CD1c-positive myeloid dendritic cell (primary cell): ENCODE results near the gene LYVE1.

Experiments
- DNase-seq: peaks from one replicate; pipeline ENCODE4 v3.0.0-alpha.2; 2016; ENCODE audit errors: extremely low spot score

The LYVE1 gene

DNA sequence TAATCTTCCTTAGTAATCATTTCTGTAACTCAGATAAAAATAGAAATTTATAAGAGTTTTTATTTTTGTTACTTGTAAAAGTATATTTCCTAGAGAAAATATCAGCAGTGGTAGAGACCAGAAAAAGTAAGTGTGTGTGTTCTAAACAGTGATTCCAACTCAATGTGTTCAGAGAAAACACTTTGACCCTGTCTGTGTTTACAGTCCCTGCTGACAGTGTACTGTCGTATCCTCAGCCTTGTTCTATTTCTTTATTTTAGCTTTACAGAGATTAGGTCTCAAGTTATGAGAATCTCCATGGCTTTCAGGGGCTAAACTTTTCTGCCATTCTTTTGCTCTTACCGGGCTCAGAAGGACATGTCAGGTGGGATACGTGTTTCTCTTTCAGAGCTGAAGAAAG lies 10.2 kb downstream of the LYVE1 start:
- DNase-seq = no peak

DNA sequence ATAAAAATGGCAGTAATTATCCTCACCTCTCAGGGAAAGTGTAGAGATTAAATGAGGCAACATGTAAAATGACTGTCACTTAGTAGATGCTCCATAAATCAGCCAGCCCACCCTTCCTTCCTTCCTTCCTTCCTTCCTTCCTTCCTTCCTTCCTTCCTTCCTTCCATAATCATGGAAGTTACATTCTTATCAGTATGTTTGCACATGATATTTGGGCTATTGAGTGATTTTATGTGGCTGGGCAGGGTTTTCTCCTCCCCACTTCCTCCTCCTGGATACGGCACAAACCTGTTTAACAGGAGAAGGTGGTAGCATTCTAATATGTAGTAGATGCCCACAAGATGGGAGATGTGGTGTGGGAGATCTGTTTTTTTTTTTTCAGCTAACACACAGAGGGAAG lies 11.9 kb downstream of the LYVE1 start:
- no peak for DNase-seq

DNA sequence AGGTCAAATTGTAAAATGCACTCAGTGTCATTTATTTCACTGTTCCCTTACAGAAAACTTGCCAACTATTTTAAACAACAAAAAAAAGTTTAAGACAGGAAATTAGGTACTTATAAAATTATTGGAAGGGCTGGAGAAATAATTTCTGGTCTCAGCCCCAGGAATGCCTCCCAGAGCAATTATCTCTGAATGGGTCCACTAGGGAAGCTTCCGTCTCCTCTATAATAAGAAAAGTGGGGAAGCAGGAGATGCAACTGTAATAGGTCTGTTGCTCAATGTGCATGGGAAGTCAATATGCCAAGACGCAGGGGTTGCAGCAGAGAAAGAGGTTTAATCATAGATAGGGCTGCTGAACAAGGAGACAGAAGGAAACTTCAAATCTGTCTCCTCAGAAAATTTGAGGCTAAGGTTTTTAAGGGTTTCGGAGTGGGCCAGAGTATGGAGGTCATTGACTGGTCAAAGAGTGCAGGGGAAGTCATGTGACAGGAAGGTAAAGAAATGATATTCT lies 16.6 kb downstream of the LYVE1 start:
- no peak for DNase-seq

DNA sequence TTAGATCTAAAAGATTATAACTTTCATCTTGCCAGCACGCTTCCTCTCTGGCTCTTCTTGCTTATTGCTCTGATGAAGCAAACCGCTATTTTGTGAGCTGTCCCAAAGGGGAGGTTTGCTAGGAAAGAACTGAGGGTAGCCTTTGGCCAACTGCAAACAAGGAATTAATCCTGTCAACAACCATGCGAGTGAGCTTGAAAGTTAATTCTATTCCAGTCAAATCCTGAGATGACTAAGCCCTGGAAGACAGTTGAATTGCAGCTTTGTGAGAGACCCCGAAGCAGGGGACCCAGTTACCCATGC lies 17.2 kb downstream of the LYVE1 start:
- DNase-seq = no peak

DNA sequence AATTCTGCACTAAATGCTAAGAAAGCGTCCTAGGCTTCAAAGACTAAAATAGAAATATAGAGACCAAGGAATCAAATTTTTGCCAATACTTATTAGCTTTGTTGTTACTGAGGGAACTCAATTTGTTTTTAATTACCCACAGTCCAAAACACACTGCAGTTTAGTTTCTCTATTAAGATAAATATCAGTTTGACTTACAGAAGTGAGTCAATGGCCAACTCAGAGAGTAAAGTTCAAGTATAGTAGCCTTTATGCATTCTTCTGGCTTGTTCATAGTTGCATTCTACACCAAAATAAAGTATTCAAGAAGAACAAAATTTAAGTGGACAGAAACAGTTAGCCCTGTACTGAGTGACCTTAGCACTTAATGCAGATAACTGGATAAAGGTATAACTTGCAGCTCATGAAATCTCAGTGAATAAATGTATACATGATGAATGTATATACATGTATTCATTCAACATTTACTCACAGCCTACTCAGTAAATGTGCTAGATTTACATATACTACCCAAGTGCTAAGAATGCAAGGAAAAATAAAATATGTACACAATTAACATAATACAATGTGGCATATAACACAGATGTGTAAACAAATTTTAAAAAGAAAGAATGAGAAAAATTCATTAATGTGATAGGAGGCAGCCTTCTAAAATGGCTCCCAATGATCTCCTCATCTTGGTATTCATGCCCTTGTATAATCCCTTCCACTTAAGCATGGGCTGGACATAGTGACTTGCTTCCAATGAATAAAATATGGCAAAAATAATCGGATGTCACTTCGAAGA lies 17.8 kb downstream of the LYVE1 start:
- no peak for DNase-seq

DNA sequence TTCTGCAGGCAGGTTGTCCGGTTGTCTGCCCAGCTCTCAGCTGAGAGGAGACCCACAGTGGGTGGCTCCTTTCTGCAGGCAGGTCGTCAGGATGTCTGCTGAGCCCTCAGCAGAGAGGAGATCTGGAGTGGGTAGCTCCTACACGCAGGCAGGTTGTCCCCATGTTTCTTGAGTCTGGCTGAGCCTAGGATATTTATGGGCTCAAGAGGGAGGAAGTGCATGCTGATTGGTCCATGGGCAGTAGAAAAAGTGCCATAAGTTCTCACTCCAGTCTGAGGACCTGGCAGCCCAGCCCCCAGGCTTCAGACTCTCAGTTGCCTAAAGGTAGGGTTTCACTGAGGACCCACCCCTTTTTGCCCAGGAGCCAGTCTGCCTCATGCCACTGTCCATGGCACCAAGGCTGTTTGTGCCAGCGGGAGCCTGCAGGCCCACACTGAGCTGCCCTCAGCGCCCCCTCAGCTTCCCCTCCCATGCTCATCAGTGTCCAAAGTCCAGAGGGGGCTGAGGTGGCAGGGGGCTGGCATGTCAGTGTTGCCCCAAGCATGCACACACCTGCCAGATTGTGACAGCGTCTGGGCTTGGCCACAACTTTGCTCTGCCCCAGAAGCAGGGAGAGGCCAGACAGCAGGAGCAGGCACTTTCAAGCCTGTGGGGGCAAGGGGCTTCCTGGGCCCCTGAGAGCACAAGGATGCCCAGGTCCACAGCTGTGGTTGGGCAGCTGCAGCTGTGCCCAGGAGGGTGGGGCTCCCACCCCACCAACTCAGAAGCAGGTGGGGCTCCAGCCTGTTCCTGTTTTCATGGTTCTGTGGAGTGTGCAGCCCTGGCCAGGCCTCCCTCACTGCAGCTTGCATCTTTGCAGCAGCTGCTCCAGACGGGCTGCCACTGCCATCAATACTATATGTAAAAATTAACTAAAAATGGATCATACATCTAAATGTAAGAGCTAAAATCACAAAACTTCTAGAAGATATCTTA lies 23.7 kb downstream of the LYVE1 start:
- DNase-seq = no peak

DNA sequence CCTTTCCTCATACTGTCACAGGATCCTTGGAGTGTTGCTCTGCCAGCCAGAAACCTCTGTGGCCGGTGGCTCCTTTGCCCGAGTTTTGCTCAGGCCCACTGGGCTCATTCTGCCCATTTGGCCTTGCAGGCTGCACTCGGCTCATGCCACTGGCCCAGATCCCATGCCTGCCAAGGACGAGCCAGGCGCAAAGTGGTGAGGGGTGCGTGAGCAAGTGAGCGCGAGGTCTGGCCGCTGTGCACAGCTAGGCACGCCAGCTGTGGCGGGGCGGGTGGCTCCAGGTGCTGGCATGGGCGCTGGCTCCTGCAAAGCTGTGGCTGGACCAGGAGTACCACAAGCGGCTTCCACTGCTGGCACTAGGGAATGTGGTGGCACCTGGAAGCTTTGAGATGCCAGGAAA lies 24.7 kb downstream of the LYVE1 start:
- DNase-seq = no peak

DNA sequence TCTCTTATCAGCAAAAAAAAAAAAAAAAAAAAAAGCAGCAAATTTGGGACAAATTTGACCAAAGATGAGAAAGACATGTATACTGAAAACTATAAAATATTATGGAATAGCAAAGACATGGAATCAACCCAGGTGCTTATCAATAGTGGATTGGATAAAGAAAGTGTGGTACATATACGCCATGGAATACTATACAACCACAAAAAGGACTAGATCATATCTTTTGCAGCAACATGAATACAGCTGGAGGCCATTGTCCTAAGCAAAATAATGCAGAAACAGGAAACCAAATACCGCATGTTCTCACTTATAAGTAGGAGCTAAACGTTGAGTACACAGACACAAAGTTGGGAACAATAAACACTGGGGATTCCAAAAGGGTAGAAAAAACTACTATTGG lies 25.7 kb downstream of the LYVE1 start:
- DNase-seq = no peak

DNA sequence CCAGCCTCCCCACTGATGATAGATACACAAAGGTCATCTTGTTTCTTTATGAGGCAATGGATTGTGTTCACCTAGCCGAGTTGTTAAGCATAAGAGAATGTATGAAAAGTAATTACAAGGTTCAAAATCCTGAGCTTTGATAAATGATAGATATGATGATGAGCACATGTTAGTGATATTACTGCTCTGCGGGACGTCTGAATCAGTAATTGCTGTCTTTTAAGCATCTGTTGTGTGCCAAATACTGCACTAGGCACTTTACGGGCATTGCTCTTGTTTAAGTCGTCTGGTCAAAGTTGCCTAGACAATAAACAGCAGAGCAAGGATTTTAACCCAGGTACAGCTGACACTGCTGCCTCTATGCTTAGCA lies 26.9 kb downstream of the LYVE1 start:
- no peak for DNase-seq

DNA sequence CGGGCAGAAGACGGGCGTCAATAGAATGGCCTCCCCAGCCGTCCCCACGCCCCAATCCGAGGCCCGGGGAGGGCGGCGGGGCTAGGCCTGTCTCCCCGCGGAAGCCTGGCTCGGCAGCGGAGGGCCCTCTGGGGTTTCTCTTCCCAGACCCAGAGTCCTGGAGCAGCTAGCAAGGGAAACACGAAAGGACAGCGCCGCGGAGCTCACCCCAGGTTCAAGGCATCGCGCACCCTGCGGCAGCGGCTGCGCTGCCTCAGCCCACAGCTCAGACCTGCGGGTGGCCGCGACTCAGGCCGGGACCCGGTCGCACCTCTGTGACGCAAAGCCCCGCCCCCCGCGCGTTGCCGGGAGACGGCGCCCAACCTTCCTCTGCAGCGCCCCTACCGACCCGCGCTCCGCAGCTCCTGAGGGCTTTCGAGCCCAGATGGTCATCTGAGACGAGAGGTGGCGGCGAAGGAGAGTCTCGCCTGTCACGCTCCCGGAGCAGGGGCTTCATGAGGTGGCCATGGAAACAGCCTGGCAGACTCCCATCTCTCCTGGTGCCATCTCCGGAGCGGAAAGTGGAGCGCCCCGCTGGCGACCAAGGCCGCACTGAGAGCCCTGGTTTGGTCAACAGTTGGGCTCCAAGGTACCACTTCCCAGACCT lies 27.4 kb downstream of the LYVE1 start, which contains the start of gene RNF141:
RNF141 (minus strand) TSS at position 273 of the 646 bp plus-strand sequence. CDS start 7,029 bp downstream, outside the sequence.
- peak; percentile 96 for DNase-seq

DNA sequence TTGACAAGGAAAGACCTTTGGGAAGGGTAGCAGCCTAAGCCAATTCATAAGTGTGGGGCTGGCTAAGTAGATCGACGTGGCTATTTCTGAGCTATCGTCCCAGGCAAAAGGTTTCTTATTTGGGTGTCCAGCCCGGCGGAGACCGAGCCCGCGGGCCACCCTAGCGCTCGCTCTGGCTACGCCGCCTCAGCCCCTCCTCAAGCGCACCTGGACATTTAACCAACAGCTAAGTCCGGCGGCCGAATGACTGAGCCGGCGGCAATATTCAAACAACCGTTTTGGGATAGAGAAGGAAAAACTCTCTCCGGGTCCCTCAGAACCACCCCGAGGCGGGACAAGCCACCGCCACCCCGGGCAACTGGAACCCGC lies 27.9 kb downstream of the LYVE1 start:
- DNase-seq = no peak

DNA sequence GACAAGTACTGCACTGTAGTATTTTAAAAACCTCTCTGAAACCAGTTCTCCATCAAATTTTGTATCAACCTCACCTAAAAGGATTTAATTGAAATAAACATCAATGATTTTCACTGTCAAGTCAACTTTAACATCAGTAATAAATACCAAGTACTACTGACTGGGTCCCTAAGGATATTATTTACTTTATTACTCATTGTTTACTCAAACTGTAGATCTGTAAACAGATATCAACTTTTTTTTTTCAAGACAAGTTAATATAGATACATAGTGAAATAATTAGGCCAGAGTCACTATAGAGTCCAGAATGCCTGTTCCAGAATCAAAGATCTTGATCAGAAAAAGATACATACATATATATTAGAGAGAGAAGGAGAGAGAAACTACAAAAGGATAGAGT lies 29.1 kb downstream of the LYVE1 start:
- no peak for DNase-seq

DNA sequence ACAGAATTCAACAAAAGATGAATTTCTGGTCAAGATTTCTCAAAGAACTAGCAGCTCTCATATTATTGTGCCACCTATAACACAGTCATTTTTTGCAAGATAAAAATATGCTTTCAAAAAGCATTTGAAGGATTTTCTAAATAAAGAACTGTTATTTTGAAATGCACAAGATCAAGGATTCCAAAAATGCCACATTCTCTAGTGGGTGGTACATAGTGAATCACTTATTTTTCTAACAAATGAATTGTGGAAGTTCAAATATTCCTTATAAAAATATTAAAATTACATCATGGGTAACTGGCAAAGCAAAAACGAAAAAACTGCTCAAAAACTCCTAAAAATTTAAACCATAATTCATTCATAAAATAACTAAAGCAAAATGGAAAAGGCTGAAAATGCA lies 29.5 kb downstream of the LYVE1 start:
- DNase-seq = no peak

DNA sequence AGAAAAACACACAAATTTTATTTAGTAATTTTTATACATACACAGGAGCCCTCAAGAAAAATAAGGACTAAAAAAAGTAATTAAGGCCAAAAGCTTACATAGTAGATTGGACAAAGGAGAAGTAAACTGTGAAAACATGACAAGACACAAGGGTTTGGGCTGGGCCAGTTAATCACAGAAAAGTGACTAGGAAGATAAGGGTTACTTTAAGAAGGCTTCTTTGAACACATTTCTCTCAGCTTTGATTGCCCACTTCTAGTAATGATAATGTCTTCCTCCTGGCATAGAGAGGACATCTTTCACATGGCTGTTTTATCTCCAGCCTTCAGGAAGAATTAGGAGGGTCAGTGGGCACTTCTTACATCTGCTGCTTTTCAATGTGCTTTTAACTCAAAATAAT lies 30.9 kb downstream of the LYVE1 start:
- DNase-seq = no peak

DNA sequence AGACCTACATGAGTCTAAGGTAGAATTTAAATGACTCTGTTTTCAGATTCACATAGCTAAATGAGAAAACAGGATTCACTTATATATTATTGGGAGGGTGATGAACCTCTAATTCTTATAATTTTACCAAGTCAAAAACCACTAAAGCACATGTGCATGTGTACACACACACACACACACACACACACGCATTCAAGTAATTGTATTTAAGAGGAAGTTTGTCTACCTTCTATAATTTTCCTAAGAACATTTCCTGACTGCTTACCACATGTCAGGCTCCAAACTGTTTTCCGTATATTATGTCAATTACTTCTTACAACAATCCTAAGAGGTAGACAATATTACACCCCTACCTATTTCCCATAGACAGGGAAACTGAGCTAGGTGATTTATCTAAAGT lies 34.1 kb downstream of the LYVE1 start:
- no peak for DNase-seq

DNA sequence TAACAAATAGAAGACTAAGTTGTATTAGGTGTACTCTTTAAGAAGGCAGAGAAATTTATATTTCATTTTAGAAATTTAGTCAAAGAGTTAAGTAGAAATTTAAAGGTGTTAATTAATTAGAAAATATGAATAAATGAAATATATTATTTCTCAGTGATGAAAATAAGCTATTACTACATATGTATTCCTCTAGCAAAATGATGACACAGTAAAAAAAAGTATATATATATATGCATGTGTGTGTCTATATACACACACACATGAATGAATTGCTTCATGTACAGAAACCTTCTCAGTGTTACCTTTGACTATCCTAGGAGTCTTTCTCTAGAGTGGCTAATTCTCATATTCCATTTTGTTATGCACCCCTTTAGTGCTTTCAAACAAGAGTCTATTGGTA lies 35.1 kb downstream of the LYVE1 start:
- DNase-seq = no peak

DNA sequence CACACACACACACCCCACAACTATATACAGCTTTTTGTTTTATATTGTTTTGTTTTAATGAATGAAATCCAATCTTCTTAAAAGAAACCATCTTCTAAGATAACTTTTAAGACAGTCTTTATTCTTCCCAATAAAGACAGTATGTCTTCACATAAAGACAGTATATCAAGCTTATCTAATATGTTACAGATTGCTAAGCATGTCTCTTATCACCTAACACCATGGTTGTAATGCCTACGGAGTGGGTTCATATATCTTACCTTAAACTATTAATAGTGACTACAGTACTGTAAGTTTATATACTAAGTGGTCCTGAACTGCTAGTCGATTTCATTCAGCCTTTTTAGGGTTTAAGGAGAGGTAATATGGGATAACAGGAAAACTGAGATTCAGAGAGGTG lies 35.9 kb downstream of the LYVE1 start:
- DNase-seq = no peak

DNA sequence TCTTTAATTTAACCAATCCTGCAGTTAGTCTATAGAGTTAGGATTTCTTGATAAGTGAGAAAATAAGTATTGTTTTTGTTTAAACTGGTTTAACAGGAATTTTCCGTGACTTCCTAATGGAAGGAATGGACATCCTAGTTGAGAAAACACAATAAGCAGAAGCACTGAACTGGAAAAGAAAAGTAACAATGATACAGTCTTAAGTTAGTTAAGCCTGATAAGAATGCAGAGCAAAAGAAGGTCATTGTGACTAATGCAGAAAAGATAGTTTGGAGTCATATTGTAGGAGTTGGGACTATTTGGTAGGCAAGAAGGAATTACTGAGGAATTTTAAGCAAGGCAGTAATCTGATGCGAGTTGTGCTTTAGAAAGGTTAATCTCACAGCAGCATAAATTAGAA lies 39.2 kb downstream of the LYVE1 start:
- no peak for DNase-seq

DNA sequence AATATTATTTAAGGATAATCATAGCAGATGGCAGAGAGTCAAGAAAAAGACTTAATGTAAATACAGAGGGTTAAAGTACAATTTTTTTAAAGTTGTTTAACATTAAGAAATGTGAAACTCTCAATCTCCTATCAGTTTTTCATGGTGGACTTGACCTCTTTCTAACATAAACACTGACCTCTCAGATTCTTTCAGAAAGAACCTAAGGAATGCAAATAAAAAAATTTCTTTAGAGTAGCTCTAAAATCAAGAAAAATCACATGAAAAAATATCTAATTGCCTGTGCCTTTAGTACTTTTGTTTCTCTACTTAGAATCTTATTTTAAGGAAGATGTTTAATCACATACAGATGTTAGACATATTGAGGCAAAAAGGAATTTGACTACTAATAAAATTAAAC lies 40.3 kb downstream of the LYVE1 start:
- no peak for DNase-seq

DNA sequence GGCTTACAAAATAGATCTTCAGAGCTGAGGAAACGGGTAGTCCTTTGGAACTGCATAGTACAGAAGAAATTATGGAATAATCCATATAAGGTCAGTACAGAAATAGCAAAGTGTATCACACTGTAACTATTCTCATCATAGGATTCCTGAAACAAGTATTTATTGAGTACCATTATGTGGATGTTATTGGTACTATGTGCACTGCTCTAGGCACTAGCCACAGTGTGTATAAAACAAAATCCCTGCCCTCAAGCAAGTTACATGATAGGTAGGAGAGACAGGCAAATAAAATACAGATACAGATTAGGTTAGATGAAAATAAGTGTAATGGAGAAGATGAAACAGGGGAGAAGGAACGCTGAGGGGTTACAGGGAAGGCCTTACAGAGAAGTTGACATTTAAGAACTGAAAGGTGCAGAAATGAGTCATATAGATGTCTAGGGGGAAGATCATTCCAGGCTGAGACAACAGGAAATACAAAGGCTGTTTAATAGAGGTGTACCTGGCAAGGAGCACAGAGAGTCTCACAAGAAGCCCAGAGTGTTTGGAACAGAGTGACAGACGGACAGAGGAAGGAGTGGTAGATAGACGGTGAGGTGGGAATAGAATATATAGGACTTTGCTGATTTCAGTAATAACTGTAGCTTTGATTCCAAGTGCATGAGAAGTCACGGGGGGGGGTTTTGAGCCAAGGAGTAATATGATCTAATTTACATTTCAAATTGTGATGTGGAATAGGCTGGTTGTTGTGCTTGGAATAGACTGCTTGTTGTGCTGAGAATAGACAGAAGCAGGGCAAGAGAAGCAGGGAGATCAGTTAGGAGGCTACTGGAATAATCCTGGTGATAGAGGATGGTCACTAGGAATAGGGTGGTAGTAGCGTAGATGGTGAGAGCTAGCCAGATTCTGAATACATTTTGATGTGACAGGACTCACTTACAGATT lies 41.2 kb downstream of the LYVE1 start:
- DNase-seq = peak; percentile 16

DNA sequence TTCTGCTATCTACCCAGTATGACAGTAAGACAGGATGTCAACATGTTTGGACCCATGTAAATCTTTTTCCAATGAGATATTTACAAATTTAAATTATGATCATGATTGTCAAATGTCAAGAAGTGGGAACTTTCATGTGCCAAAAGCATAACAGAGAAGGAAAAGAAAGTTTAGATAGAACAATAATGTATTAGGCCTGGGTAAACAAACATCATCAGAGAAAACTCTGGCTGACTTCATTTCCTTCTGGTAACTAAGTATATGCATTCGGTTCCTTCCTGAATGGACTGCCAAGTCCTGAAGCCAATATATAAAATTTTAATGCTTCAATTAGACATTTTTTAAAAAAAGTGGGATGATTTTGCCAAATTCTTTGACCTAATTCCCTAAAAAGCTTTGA lies 44.0 kb downstream of the LYVE1 start:
- no peak for DNase-seq
